Loucy (cell line): ENCODE data around the gene B3GALT5.

ENCODE experiments used
- CTCF ChIP-seq: fragments of 200-600 bp; sonication (generic); conservative IDR thresholded peaks from 2 replicates; pipeline ENCODE4 v1.5.1; 2014; ENCODE audit warnings: mild to moderate bottlenecking, antibody characterized with exemption, low read length
- EZH2phosphoT487 ChIP-seq: fragments of 200-600 bp; IDR thresholded peaks from 2 replicates; pipeline ENCODE4 v1.6.1; 2018; ENCODE audit warnings: antibody characterized with exemption, mild to moderate bottlenecking, moderate library complexity, borderline replicate concordance

GRCh38 chr21:39710866-39711265 is 98.1 kb downstream of the B3GALT5 start:
- TF ChIP-seq CTCF, result no peak
- no peak for TF ChIP-seq EZH2phosphoT487
